Ishikawa (cell line): ENCODE data around the gene TCFL5.

Source experiments
- CEBPB ChIP-seq: IDR thresholded peaks from 2 replicates; pipeline ENCODE4 v1.6.1; 2012
- CREB1 ChIP-seq: IDR thresholded peaks from 2 replicates; pipeline ENCODE4 v1.6.1; 2012; ENCODE audit warnings: low read depth
- EGR1 ChIP-seq: IDR thresholded peaks from 2 replicates; pipeline ENCODE4 v1.6.1; 2012
- EP300 ChIP-seq: IDR thresholded peaks from 2 replicates; pipeline ENCODE4 v1.6.1; 2012; ENCODE audit warnings: borderline replicate concordance
- FOXM1 ChIP-seq: IDR thresholded peaks from 2 replicates; pipeline ENCODE4 v1.6.1; 2012; ENCODE audit warnings: low read depth, borderline replicate concordance
- NFIC ChIP-seq: IDR thresholded peaks from 2 replicates; pipeline ENCODE4 v1.6.1; 2012
- RAD21 ChIP-seq: IDR thresholded peaks from 2 replicates; pipeline ENCODE4 v1.6.1; 2012; ENCODE audit warnings: low read depth
- TAF1 ChIP-seq: IDR thresholded peaks from 2 replicates; pipeline ENCODE4 v1.6.1; 2012; ENCODE audit warnings: low read depth, mild to moderate bottlenecking
- TCF12 ChIP-seq: IDR thresholded peaks from 2 replicates; pipeline ENCODE4 v1.6.1; 2012; ENCODE audit warnings: low read depth
- TEAD4 ChIP-seq: IDR thresholded peaks from 2 replicates; pipeline ENCODE4 v1.6.1; 2012
- YY1 ChIP-seq: IDR thresholded peaks from 2 replicates; pipeline ENCODE4 v1.6.1; 2012; ENCODE audit warnings: low read depth
- ZBTB7A ChIP-seq: IDR thresholded peaks from 2 replicates; pipeline ENCODE4 v1.6.1; 2012; ENCODE audit warnings: low read depth
- TF ChIP-seq, protein P1 (sequence below): IDR thresholded peaks from 2 replicates; pipeline ENCODE4 v1.6.1; 2012
- TF ChIP-seq, protein P2 (sequence below): IDR thresholded peaks from 2 replicates; pipeline ENCODE4 v1.6.1; 2012; ENCODE audit warnings: low read depth, mild to moderate bottlenecking
- TF ChIP-seq, protein P3 (sequence below): IDR thresholded peaks from 2 replicates; pipeline ENCODE4 v1.6.1; 2012

TCFL5 gene

DNA sequence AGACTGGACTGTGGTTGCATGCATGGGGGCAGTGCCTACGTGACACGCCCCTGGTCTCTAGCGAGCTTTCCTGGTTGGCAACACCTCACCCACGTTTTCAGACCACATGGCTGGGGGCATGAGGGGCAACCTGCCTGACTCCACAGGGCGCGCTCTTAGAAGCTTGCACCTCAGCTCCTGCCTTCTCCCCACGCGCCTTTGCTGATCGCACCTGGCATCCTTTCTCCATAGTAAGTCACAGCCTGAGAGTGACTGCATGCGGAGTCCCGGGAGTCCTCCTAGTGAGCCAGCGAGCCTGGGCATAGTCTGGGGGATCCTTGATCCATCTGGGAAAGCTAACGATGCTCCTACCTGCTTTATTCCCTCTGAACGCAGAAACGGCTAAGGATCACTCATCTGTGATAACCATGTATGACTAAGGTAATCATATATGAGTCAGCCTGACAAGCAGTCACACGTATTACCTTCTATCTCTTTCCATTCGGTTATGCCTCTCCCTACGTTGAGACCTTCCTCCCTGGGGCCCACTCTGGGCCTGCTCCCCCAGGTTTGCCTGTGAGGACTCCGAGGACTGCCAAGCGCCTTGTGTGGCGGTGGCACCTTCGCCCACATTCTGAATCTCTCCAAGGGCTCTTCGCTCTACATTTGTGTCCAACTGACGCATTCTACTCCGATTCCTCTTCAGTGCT is 4.5 kb downstream of the TCFL5 start:
- TF ChIP-seq, protein P1, sequence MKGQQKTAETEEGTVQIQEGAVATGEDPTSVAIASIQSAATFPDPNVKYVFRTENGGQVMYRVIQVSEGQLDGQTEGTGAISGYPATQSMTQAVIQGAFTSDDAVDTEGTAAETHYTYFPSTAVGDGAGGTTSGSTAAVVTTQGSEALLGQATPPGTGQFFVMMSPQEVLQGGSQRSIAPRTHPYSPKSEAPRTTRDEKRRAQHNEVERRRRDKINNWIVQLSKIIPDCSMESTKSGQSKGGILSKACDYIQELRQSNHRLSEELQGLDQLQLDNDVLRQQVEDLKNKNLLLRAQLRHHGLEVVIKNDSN: no peak
- TF ChIP-seq YY1: no peak
- no peak for TF ChIP-seq RAD21
- TF ChIP-seq NFIC: no peak
- no peak for TF ChIP-seq CEBPB
- TF ChIP-seq CREB1: no peak
- TF ChIP-seq TAF1: no peak
- no peak for TF ChIP-seq EGR1
- TF ChIP-seq, protein P2, sequence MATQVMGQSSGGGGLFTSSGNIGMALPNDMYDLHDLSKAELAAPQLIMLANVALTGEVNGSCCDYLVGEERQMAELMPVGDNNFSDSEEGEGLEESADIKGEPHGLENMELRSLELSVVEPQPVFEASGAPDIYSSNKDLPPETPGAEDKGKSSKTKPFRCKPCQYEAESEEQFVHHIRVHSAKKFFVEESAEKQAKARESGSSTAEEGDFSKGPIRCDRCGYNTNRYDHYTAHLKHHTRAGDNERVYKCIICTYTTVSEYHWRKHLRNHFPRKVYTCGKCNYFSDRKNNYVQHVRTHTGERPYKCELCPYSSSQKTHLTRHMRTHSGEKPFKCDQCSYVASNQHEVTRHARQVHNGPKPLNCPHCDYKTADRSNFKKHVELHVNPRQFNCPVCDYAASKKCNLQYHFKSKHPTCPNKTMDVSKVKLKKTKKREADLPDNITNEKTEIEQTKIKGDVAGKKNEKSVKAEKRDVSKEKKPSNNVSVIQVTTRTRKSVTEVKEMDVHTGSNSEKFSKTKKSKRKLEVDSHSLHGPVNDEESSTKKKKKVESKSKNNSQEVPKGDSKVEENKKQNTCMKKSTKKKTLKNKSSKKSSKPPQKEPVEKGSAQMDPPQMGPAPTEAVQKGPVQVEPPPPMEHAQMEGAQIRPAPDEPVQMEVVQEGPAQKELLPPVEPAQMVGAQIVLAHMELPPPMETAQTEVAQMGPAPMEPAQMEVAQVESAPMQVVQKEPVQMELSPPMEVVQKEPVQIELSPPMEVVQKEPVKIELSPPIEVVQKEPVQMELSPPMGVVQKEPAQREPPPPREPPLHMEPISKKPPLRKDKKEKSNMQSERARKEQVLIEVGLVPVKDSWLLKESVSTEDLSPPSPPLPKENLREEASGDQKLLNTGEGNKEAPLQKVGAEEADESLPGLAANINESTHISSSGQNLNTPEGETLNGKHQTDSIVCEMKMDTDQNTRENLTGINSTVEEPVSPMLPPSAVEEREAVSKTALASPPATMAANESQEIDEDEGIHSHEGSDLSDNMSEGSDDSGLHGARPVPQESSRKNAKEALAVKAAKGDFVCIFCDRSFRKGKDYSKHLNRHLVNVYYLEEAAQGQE: no peak
- TF ChIP-seq TEAD4: no peak
- no peak for TF ChIP-seq EP300
- no peak for TF ChIP-seq ZBTB7A
- TF ChIP-seq, protein P3, sequence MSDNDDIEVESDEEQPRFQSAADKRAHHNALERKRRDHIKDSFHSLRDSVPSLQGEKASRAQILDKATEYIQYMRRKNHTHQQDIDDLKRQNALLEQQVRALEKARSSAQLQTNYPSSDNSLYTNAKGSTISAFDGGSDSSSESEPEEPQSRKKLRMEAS: no peak
- TF ChIP-seq TCF12: no peak

DNA sequence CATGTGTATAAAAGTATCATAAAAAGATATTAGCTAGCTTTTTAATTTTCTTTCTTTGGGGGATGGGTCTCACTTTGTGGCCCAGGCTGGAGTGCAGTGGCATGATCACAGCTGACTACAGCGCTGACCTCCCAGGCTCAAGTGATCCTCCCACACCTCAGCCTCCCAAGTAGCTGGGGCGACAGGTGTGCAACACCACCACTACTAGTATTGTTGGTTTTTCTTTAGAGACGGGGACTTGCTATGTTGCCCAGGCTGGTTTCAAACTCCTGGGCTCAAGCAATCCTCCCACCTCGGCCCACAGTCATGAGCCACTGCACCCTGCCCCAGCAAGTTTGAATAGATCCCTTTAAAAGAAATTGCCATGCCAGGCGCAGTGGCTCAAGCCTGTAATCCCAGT is 6.5 kb downstream of the TCFL5 start:
- TF ChIP-seq, protein P3: no peak
- TF ChIP-seq CREB1 (no peak), TAF1 (no peak)
- TF ChIP-seq, protein P1: no peak

DNA sequence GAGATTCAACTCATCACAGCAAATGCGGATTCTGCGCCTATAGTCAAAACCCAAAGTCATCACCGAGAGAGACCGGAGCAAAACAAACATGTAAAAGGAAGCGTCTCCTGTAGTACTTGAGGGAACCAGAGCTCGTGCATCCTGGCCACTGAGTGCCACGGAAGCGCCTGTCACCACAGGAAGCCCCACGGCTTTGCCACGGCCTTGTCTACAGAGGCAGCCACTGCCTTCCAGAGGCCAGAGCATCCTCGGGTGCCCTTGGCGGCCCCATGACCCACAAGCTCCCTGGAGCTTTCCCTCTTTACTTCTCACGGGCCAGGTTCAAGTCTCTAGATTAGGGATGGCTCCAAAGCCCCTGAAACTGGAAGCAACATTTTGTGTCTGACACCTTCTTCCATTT is 7.5 kb downstream of the TCFL5 start:
- no peak for TF ChIP-seq EP300
- TF ChIP-seq TCF12: no peak
- no peak for TF ChIP-seq NFIC
- TF ChIP-seq RAD21: no peak
- TF ChIP-seq, protein P1: no peak
- no peak for TF ChIP-seq EGR1
- no peak for TF ChIP-seq YY1
- TF ChIP-seq TAF1: no peak
- TF ChIP-seq CEBPB: no peak

DNA sequence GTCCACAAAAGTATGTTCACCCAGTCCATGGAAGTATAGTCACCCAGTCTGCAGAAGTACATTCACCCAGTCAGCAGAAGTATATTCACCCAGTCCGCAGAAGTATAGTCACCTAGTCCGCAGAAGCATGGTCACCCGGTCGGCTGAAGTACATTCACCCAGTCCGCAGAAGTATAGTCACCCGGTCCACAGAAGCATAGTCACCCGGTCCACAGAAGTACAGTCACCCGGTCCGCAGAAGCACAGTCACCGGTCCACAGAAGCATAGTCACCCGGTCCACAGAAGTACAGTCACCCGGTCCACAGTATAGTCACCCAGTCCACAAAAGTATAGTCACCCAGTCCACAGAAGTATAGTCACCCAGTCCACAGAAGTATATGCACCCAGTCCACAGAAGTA is 8.8 kb downstream of the TCFL5 start:
- TF ChIP-seq, protein P1: no peak
- TF ChIP-seq FOXM1: no peak
- no peak for TF ChIP-seq EP300
- TF ChIP-seq RAD21: no peak
- no peak for TF ChIP-seq YY1
- TF ChIP-seq NFIC: no peak
- no peak for TF ChIP-seq ZBTB7A
- TF ChIP-seq CEBPB: no peak
- TF ChIP-seq CREB1: no peak
- TF ChIP-seq TAF1: no peak
- no peak for TF ChIP-seq TCF12
- TF ChIP-seq, protein P3: no peak
- TF ChIP-seq, protein P2: no peak
- TF ChIP-seq EGR1: no peak
- no peak for TF ChIP-seq TEAD4

DNA sequence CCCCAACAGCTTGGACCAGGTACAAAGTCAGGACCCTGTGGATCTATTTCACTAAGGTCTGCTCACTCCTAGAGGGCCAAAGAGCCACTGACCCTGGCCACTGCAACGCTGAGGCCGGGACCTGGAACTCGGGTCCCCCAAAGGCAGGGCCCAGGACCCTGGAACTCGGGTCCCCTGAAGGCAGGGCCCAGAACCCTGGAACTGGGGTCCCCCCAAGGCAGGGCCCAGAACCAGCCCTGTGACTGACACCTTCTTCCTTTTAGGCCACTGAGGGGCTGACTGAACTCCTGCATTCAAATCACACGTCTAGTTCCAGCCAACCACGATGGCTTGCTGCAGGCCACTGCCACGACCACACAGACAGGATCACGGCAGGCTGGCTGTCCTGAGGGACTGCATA is 9.4 kb downstream of the TCFL5 start:
- TF ChIP-seq CREB1 (no peak), CEBPB (no peak), ZBTB7A (no peak), TAF1 (no peak), EP300 (no peak), YY1 (no peak), FOXM1 (no peak), TEAD4 (no peak), TCF12 (no peak), RAD21 (no peak), NFIC (no peak), EGR1 (no peak)
- TF ChIP-seq, protein P3: no peak
- TF ChIP-seq, protein P2: no peak
- TF ChIP-seq, protein P1: no peak
